ENCODE results near the gene SULT1C3.
"Not testable (repeated sequence)": the region's sequence is repeated elsewhere in the genome, so short reads cannot be mapped to it uniquely, and the experiment has no call there.

SULT1C3 gene

DNA sequence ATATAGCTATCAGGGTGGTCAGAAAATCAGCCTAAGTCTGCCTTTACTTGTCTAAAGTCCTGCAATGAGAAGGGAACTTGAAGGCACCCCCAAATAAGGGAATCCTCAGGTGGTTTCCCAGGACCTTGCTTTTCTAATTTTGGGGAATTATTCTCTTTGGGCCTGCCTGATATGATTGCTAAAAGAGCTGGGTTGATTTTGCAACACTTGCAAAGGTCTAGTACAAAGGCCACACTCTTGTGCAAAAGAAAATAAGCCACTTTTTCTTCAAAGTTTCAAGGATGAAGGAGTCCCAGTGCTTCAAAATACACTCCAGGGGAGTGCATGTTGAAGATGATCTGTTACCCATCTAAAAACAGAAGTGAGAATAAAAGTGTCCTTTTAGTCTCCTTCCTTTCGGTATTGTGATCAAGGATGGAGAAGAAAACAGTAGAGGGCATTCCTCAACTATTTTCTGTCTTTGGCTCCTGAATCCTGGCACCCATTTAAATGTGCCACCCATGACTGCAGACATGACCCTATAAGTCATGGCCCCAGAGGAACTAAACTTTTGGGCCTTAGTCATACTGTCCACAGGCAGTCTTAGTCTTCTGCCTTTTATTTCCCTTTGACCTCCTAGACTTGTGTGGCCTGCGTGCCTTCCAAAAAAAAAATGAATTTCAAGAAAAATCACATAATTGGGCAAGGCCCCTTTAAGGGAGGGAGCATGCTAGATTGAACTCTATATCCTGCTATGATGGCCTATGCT lies 5.1 kb downstream of the SULT1C3 start:
- DNase-seq (ENCODE audit: low read depth in 2 of 2): no peak

DNA sequence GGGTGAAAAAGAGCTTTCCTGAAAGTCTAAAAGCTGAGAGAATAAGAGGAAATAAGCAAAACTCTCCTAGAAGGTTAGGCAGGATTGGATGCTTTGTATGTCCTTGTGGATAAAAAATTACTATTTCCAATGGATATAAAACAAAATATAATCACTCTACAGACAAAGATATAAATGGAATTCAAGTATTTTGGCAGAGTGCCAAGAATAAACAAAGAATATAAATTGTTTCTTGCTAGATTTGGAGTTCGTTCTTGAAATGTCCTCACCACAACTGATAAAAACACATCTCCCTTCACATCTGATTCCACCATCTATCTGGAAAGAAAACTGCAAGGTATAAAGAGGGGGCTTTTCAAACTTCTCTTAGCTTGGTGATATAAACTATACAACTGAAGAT lies 13.3 kb downstream of the SULT1C3 start:
- DNase-seq (ENCODE audit: low read depth in 2 of 2): no peak

DNA sequence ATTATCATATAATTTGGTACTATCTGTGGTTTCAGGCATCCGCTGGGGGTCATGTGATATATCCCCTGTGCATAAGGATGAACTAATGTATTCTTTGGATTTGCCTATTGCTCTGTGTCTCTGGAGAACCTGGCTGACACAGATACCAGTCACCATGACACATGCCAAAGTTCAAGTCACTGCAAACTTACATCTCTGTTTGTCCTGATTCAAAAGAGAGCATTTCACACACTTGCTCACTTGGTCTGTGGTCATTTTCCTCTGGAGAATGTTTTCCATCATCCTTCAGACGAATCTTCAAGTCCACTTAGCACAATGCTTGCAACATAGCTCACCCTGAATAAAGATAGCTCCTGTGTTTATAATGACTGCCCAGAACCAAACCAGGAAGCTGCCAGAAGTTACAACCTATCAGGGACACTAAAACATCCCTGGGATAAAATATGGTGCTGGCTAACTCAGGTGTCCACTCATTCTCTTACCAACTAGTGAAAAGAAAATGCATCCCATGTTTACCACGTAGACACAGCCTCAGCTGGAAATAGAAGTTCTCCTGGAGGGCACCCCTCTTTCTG lies 18.1 kb downstream of the SULT1C3 start:
- DNase-seq (ENCODE audit: low read depth in 2 of 2): no peak

DNA sequence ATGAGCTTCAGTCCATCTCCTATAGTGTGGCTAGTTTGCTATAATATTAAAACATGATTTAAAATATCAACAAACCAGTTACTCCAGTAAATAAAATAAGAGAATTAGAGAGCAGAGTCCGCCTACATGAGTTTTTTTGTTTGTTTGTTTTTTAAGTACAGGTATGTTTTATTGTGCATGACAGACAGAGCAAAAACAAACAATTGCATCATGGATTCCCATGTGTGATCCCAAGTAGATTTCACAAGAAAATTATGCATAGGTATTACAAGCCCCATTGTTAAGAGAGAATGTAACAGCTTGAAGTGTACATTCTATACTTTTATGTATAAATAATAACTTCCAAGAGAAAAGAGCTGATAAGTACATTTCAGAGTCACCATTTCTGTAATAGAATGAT lies 21.0 kb downstream of the SULT1C3 start:
- DNase-seq (ENCODE audit: low read depth in 2 of 2): no peak

DNA sequence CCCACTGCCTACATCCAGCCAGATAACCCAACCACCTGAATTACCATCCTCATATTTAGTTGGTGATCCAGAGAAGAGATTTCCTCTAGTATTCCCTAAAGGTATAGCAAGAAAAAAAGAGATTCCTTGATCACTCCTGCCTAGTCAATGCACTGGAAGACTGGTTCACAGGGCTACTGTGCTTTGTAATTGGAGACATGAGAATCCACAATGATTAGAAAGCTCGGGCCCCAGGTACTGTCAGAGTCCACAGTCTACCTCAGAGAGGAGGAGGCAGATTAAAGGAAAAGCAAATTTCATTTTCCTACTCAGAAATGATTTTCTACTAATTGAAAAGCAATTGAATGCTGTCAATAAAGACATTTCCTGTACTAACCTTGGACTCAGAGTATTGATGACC lies 22.3 kb downstream of the SULT1C3 start:
- DNase-seq (ENCODE audit: low read depth in 2 of 2): no peak

DNA sequence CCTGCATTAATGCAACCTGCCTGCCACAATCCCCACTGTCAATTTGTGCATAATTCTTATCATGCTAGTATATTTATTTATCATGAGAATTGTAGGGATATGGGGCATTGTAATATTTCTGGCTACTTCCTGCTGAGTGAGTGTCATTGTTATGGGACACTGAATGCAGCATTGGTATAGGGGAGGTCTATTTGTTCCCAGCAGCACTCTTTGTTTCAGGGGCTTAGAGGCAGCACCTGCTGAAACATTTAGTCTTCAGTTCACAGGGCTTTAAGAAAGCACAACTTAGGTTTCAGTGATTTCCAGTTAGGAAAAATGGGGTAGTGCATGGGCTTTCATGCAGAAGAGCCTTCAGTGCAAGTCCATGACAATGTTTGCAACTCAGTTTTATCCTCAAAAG lies 23.6 kb downstream of the SULT1C3 start:
- no peak for DNase-seq (ENCODE audit: low read depth in 2 of 2)

DNA sequence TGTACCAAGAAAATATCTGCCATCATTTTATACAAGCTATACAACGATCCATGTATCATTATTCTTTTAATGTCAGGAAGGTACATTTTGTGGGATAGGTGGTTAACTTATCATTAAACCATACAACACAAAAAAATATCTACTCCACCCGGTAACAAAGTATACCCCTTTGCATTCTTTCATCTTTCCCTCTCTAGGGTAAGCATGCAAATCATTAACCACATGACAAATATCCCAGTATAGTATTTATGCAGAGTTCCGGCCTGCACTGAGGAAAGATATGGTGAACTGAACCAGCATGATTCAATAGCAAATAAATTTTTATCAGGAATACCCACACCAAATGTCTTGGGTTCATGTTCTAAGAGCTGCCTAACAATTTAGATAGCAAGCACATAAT lies 26.4 kb downstream of the SULT1C3 start:
- no peak for DNase-seq (ENCODE audit: low read depth in 2 of 2)

DNA sequence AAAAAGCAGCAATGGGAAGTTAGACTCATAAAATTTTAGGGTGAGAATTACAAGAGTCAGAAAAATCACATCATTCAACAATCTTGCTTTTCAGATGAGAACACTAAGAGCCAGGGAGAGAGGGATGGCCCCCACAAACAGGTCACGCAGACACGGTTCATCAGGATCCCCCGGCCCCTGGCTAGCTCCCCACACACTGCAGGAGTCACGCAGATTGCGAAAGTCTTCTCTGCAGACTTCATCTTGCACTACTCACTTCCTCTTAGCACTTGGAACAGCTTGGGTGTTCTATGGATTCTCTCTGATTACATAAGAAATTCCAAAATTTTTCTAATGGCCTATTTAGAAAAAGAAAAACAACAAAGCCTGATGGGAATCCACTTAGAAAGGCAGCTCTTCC lies 27.3 kb downstream of the SULT1C3 start:
- DNase-seq (ENCODE audit: low read depth in 2 of 2): no peak

DNA sequence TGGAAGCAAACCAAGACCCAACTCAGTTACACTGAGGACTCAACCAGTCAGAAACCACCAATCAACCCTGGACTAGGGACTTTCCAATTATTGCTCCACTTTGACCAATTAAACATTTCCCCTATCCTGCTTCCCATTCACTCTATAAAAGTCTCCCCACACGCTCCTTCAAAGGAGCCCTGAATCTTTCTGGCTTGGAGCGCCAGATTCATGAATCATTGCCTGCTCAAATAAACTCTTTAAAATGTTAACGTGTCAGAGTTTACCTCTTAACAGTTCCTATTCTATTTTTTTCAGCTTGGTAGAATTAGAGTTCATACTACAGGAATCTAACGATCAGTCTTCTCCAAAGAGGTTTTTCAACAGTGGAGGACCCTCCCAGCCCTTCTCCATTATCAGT lies 28.2 kb downstream of the SULT1C3 start:
- no peak for DNase-seq (ENCODE audit: low read depth in 2 of 2)

DNA sequence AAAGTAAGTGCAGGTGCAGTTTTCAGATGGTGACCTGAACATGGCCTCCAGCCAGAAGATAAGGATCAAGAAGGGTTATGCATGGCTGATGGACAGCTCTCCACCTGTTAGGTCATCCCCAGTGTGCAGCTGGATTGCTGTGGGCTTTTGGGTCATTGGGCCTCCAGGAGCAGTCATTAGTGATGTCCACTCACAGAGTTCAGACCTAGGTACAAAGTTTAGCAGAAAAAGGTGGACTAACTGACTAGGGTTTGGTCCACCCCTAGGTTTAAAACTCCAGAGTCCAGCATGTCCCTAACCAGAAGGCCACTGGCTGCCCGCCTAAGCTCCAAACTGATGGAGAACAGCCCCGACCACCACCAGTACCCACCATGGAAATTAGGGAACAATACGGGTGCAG lies 30.6 kb downstream of the SULT1C3 start:
- DNase-seq (ENCODE audit: low read depth in 2 of 2): no peak

DNA sequence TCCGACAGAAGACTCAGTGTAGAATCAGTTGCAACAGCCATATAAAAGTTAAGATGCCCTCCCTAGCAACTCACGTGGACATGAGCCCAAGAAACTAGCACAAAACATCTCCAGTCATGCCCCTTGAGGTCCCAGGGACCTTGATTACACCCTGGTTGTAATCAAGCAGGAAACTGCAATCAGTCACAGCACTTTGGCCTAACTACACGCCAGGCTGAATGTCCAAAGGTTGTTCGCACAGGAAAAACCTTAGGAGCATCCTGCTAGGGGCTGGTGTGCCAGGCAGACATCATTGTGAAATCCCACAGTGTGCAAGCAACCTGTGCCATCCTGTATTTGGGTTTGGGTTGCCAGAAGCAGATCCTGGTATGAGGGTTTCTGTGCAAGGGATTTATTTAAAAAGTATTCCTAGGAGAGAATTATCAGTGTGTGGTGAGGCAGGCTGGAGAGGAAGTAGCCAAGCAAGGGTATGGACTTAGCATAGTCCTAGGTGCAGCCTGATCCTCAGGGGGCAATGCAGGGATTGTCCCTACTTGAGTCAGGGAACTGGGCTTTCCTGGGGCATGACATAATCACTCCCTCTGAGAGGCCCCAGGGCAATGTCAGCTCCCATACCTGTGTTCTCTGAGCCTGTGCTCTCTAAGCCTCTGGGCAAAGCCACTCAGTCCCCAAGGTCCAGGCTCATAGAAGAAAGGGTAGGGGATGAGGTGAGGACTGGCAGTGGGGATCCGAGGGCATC lies 31.2 kb downstream of the SULT1C3 start:
- DNase-seq (ENCODE audit: low read depth in 2 of 2): no peak

DNA sequence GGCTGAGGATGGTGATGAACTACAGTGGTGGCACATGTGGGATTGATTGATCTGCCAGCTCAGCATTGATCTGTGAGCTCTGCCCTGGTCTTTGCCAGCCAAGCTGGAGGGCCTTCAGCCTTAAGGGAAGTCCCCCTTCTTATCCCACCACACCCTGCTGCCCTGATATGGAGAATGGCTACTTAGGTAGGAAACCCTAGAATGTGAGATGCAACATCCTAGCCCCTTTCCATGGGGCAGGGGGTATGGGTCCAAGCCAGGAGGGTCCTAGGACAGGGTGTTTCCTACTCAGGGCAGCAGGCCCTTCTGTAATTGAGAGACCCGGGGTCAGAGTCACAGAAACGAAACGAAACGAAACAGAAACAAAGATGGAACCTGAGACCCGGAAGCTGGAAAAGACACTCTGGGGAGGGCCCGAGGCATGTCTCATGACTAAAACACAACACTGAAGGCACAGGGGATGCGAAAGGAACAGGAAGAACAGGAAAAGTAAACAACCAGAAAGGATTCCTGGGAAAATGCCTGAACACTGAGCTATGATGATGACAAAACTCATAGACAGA lies 32.0 kb downstream of the SULT1C3 start:
- no peak for DNase-seq (ENCODE audit: low read depth in 2 of 2)

DNA sequence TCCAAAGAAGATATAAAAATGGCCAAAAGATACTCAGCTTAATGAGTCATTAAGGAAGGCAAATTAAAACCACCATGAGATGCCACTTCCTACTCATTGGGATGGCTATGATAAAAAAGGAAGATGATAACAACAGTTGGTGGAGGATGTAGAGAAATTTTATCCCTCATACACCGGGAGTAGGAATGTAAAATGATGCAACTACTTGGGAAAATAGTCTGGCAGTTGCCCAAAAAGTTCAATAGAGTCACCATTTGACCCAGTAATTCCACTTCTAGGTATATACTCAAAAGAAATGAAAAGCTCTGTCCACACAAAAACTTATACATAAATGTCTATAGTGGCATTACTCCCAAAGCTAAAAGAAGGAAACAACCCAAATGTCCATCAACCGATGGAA lies 38.9 kb downstream of the SULT1C3 start:
- no peak for DNase-seq (ENCODE audit: low read depth in 2 of 2)

DNA sequence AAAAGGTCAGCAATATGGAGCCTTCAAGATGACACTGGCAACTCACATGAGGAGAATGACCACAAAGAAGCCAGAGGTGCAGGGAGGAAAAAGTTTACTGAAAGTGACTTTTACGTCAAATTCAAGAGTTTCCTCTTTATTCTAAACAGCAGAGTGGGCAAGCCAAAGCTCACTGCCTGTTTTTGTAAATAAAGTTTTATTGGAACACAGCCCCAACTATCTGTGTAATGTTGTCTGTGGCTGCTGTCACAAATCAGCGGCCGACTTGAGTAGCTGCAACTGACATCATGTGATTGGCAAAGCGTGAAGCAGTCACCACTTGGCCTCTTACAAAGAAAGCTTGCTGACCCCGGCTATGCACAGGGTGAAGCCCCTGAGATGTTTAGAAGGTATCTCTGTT lies 39.7 kb downstream of the SULT1C3 start:
- DNase-seq (ENCODE audit: low read depth in 2 of 2): no peak

DNA sequence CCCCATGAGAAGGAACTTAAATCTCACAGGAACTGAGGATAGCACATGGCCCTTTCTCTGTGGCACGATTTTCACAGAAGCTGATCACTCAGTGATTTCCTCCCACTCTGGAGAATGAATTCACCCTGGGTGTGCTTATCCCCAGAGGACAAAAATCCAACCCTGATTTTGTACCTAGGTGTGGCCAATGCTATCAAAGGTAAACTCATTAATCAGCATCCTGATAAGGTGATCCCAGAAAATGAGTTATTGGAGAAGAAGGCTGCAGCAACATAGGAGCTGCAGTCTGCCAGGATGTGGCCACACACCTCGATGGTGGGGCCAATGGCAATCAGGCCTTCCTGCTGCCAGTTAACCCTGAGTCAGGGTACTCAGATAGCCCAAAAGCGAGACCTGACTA lies 40.7 kb downstream of the SULT1C3 start:
- no peak for DNase-seq (ENCODE audit: low read depth in 2 of 2)

DNA sequence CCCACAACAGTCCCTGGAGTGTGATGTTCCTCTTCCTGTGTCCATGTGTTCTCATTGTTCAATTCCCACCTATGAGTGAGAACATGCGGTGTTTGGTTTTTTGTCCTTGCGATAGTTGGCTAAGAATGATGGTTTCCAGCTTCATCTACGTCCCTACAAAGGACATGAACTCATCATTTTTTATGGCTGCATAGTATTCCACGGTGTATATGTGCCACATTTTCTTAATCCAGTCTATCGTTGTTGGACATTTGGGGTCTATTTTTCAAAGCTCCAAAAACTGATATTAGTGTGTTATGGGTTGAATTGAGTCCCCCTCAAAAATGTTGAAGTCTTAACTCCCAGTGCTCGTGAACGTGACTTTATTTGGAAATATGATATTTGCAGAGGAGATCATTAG lies 44.8 kb downstream of the SULT1C3 start:
- not testable (repeated sequence) for DNase-seq (ENCODE audit: low read depth in 2 of 2)

DNA sequence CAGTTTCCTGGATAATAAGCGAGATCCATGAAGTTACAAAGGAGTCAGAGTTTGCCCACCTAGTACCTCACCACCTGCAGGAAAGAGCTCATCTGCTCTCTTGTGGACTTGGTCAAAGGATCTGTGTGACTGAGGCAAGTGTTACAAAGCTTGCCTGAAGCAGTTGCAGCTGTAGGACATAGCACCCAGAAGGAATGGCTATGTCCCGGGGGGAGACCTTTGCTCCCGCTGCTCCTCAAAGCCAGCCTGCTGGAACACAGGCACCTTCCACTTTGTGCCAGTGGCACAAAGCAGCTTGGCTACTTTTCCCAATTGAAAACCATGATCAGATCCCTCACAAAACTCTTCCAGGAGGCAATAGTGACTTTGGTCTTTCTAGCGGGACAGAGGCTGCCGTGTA lies 45.8 kb downstream of the SULT1C3 start:
- no peak for DNase-seq (ENCODE audit: low read depth in 2 of 2)

DNA sequence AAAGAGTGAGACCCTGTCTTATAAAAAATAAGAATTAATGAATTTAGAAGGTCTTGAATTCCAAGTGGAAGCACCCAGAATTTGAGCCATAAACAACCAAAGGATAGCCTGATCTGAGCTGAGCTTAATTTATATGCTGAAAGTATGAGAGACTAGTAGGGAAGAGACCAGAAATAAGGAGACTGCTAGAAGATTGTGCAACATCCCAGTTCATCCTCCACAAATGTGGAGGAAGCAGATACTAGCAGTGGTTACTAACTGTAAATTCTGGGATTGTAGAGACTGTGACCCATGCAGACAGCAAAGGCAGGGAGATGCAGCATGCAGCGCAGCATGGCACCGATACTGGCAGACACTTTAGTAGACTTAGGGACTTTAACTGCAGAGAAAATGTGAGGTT lies 47.4 kb downstream of the SULT1C3 start:
- DNase-seq (ENCODE audit: low read depth in 2 of 2): no peak

DNA sequence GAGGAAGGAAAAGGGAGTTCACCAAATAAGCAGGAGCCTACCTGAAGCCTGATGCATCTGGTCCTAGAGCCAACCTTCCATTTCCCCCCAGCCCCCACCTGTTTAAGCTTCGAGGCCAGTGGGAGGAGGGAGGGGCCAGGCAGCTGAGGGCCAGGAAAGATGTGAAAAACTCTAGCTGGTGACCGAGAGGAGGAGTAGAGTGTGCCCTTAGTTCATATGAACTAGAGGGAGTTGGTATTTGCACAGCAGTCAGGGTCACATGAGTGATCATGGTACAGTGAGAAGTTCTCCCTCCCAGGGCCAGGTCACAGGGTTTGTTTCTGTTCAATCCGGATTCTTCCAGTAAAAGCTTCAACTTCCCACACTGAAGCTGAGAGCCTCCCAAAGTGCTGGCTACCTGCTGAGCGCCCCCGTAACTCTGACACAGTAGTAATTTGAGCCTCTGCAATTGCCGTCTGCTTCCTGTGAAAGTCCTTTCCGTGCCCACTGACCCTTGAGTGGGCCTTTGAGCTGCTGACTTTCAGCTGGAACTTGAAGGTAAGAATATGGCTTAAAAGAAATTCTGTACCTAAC lies 48.9 kb downstream of the SULT1C3 start, which contains the start of gene SULT1C2:
Gene SULT1C2 (plus strand): TSS at position 362 of the 573 bp plus-strand sequence. CDS start 4,773 bp downstream, outside the sequence.
- DNase-seq (ENCODE audit: low read depth in 2 of 2): no peak

DNA sequence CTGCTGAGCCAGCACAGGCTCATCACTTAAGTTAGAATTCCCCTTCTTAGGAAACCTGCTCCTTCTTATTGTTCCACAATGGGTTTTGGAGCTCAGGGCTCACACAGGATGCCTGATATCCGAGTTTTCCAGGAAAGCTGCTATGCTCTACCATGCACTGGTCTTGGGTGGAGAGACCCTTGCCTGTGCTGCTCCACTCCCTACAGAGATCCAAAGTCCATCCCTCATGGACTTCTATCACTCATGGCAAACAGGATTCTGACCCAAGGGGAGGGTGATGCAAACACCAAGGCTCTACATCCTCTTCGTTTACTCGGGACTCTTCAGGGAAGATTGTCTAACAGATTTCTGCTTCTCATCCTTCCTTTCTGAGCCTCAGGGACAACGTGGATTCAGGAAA lies 54.1 kb downstream of the SULT1C3 start:
- DNase-seq (ENCODE audit: low read depth in 2 of 2): no peak

DNA sequence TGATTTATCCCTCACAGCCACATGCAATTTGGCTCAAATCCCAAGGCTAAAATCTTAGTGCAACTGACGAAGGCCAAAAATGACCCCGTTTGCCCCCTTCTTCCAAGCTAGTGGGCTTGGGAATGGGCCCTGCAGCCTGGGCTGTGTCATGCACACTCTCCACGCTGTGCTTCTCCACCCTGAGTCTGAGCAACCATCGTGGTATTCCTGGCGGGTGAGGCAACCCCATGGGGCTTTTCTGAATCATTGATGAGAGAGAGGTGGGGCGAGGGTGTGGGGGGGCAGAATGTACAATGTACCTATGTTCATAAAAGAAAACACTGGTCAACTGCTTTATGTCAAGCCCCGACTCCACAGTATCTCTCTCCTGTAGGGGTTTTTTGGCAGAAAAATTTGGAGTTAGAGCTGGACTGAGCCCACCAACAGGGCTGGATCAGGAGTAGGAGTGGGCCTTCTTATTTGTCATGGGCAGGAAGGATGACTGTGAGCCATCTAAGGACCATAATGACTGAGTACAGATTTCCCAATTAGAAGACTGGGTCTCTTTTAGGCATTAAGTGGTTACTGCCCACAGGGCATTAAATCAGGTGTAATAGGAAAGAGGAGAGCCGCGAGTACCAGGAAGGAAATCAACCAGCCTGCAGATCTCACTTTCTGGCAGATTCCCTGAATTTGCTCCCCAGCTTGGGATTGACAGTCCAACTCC lies 57.8 kb downstream of the SULT1C3 start:
- no peak for DNase-seq (ENCODE audit: low read depth in 2 of 2)

DNA sequence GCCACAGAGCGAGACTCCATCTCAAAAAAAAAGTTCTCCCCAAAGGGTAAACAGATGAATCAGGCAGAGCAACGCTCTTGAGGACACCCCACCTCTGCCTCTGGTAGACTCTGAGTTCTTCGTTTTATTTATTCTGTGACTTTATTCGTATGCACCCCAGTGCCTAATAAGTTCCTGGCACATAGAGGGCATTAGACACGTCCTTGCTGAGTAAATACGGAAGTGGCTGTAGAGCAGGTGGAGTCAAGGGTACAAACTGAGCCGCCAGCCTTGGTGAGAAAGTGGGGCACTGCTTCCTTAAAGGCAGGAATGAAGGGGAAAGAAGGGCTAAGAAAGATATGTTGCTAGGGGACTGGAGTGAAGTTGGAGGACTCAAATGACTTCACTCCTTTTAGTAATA lies 61.8 kb downstream of the SULT1C3 start:
- no peak for DNase-seq (ENCODE audit: low read depth in 2 of 2)

Data from stimulated activated CD8-positive, alpha-beta memory T cell treated with anti-CD3 and anti-CD28 coated beads, Interleukin-15, amount 100 ng/mL, for 48 hours (primary cell).